ENCODE measurements around the gene TBC1D21.

Gene TBC1D21, protein sequence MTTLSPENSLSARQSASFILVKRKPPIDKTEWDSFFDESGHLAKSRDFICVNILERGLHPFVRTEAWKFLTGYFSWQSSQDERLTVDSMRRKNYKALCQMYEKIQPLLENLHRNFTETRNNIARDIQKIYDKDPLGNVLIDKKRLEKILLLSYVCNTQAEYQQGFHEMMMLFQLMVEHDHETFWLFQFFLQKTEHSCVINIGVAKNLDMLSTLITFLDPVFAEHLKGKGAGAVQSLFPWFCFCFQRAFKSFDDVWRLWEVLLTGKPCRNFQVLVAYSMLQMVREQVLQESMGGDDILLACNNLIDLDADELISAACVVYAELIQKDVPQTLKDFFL

DNA sequence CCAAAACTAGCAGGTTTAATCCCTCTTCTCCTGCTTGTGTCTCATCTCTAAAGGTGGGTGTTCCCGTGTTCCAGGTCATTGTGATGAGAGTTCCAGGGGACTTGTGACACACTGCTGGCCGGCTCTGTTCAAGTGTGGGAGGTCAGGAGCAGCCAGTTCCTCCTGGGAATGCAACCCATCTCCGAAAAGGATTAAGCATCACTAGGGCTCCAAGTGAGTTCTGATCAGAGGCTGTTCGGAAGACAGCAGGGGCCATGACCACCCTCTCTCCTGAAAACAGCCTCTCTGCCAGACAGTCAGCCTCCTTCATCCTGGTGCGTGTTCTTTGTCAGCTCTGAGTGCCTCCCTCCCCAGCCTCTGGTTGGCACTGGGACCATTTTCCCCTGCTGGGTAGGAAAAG lies at the start of gene TBC1D21:
Gene TBC1D21, plus strand, starts transcription at position 109 of the 400 bp plus-strand sequence. Its CDS starts 146 bp downstream, at position 255.
- no peak for DNase-seq (ENCODE audit: low read depth in 2 of 2)

DNA sequence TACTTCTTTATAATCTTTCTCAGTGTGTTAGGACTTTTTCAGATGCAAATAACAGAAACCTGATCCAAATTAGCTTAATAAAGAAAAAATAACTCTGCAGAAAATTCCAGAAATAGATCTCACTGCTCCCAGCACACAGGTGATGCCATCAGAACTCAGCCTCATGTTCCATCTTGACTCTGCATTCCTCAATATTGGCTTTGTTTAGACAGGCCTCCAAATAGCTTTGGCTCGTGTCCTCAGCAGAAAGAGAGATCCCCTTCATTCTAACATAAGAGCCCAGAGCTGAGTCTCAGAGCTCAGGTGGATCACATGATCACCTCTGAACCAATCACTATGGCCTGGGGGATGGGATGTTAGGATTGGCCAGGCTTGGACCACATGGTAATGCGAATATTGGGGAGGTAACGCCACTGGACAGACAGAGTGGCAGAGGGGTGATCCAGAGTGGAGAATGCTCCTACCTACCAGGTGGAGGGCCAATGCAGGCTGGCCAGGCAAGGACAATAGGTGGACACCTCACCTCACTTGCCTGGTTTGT lies 46.6 kb upstream of the TBC1D21 start:
- DNase-seq (ENCODE audit: low read depth in 2 of 2): no peak

- no peak for DNase-seq (ENCODE audit: low read depth in 2 of 2)
Measured at GRCh38 chr15:73829523-73829922, 43.8 kb upstream of the TBC1D21 start.

DNA sequence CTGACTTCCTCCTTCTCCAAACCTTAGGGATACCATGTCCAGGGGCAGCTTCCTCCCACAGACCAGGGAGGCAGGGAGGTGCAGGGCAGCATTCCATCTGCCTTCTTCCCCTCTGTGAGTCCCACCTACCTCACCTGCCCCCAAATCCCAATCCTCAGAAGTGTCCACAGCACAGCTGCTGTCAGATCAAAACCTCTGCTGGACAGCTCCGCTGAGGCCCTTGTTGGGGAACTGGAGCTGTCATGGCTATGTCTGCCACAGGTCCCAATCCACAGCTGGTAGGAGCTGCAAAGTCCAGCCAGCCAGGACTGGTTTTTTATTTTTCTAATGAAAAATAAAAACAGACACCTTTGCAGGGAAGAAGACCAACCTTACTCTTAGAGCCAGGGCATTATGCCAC lies 40.7 kb upstream of the TBC1D21 start:
- no peak for DNase-seq (ENCODE audit: low read depth in 2 of 2)

GRCh38 chr15:73836845-73837244 lies 36.5 kb upstream of the TBC1D21 start:
- no peak for DNase-seq (ENCODE audit: low read depth in 2 of 2)

GRCh38 chr15:73838831-73839426 lies 34.4 kb upstream of the TBC1D21 start:
- no peak for DNase-seq (ENCODE audit: low read depth in 2 of 2)

GRCh38 chr15:73839699-73840377 lies 33.5 kb upstream of the TBC1D21 start:
- DNase-seq (ENCODE audit: low read depth in 2 of 2): no peak

DNA sequence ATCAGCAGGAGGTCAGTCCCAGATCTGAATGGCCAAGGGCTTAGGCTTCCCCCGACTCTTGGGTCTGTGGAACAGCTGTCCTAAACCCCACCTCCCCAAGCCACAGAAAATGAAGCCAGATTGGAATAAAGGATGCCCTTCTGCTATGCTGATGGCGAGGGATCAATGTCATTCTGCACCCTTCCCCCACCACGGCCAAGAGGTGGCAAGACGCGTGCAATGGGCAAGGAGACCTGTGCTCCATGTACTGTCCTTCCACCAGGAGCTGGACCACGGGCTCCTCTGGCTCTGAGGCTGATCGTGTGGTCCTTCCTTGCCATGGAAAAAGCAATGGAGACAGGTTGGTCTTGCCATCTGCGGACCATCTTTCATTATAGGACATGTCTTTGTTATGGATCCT lies 32.6 kb upstream of the TBC1D21 start:
- no peak for DNase-seq (ENCODE audit: low read depth in 2 of 2)

GRCh38 chr15:73841756-73842725 lies 31.3 kb upstream of the TBC1D21 start:
- DNase-seq (ENCODE audit: low read depth in 2 of 2): no peak

GRCh38 chr15:73843787-73844186 lies 29.6 kb upstream of the TBC1D21 start:
- DNase-seq (ENCODE audit: low read depth in 2 of 2): no peak

DNA sequence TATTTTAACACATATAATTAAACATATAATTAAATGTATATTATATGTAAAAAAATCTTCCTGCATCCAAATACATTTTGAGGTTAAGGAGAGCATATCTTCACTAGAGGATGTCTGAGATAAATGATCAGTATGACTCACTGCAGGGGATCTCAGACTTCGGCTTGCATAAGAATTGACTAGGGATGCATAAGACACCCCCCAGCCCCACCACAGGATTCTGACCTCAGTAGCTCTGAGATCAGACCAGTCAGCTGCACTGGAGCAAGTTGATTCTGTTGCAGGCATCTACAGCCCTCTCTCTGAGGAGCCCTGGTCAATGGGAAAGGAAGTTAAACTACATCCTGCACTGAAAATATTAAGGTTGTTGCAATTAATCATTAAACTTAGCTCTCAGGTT lies 29.0 kb upstream of the TBC1D21 start:
- no peak for DNase-seq (ENCODE audit: low read depth in 2 of 2)

DNA sequence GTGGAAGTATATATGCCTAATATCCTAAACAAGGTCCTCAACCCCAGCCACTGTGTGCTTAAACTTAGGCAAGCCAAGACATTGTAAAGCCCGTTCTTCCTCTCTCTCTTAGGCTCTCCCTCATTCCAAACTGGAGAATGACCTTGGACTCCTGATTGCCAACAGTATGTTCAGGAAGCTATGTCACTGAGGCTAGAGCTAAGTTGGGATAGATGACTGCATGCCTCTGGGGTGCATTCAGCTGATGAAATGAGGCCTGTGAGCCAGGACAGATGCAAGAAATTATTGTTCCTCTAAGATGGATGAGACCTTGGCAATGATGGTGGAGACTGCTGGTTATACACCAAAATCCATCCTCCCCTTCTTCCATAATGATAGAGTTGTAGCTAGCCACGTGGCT lies 27.9 kb upstream of the TBC1D21 start:
- DNase-seq (ENCODE audit: low read depth in 2 of 2): no peak

- no peak for DNase-seq (ENCODE audit: low read depth in 2 of 2)
Measured at GRCh38 chr15:73845907-73846306, 27.5 kb upstream of the TBC1D21 start.

- no peak for DNase-seq (ENCODE audit: low read depth in 2 of 2)
Measured at GRCh38 chr15:73849641-73850040, 23.7 kb upstream of the TBC1D21 start.

GRCh38 chr15:73850228-73850627 lies 23.1 kb upstream of the TBC1D21 start:
- no peak for DNase-seq (ENCODE audit: low read depth in 2 of 2)

DNA sequence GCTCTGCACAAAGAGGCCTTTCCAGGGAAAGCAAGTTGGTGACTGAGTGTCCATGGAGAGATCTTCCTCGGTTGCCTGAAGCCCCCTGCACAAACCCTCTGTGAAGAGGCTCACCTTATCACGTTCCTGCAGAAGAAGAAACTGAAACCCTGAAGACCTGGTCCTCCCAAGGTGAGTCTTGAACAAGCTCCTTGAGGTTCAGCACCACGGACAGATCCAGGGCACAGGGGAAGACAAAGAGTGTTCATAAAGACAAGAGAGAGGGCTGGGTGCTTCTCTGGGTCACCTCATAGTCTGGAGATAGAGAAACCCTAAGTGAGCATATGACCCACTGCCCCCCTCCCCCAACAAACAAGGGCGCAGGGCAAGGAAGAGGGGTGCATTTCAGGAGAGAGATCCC lies 21.7 kb upstream of the TBC1D21 start:
- DNase-seq (ENCODE audit: low read depth in 2 of 2): no peak

GRCh38 chr15:73852507-73852906 lies 20.9 kb upstream of the TBC1D21 start:
- DNase-seq (ENCODE audit: low read depth in 2 of 2): no peak

GRCh38 chr15:73854265-73854664 lies 19.1 kb upstream of the TBC1D21 start:
- DNase-seq (ENCODE audit: low read depth in 2 of 2): no peak

DNA sequence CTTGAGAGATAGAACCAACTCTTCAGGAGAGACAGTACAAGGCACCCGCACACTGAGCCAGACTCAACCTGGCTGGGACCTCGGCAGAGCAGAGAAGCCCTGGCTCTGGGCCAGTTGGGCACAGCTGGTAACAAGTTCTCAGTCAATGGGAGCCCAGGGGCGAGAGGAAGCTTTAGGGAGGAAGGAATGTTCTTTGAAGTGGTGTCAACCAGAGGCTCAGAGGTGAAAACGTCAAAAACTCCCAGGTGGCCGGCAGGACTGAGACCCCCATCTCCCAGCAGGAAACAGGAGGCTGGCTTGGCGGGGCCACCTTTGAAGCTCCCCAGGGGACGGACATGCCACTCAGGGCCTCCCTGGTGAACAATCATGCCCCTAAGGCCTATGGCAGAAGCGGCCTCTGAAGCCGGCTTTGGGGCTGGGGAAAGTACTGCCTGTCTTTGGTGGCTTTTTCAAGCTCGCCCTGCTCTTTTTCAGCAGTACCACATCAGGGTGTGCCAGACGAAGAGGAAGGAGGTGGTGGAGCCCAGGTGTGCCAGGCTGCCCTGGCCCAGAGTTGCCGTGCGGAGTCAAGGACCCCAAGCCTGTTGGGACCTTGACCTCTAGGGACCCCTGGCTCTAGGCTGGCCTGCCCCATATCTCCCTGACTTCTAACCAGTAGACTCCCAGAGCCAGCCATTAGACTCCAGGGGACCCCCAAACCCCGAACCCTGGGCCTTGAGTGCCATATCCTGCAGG lies 16.7 kb upstream of the TBC1D21 start:
- DNase-seq (ENCODE audit: low read depth in 2 of 2): no peak

GRCh38 chr15:73857193-73857920 lies 16.0 kb upstream of the TBC1D21 start:
- no peak for DNase-seq (ENCODE audit: low read depth in 2 of 2)
